ENCODE data around the gene ARHGEF35. TPM values are rescaled to one million over a fixed set of nuclear protein-coding genes. Genes with fewer than 3 reads are reported as not detected.

Gene ARHGEF35
- 0.65 TPM in 1 of 2 replicates, not detected in the other for total RNA-seq

GRCh38 chr7:144195212-144195872 is at the start of gene ARHGEF35:
Gene ARHGEF35, minus strand, starts transcription at chr7:144195833. Its CDS starts 7,450 bp downstream, at chr7:144188383.

GRCh38 chr7:144239365-144239764 is 43.7 kb upstream of the ARHGEF35 start, which contains the start of gene OR2A42:
Gene OR2A42, minus strand, starts transcription at chr7:144239605. Its CDS starts 6,762 bp downstream, at chr7:144232843.

GRCh38 chr7:144183166-144183565 is 12.5 kb downstream of the ARHGEF35 start, which contains the start of gene CTAGE4:
Gene CTAGE4, plus strand, starts transcription at chr7:144183466. Its CDS starts 38 bp downstream, at chr7:144183504.

Other genes starting within 250 kb of the ARHGEF35 start
- gene OR2F1, start 241.0 kb downstream of the ARHGEF35 start, total RNA-seq: not detected in 2 replicates
- gene OR6B1, start 195.5 kb downstream of the ARHGEF35 start, total RNA-seq: not detected in 2 replicates
- gene OR2A5, start 146.9 kb downstream of the ARHGEF35 start, total RNA-seq: not detected in 2 replicates
- gene OR2A25, start 126.0 kb downstream of the ARHGEF35 start, total RNA-seq: not detected in 2 replicates
- not detected in 2 replicates for gene OR2A12, start 109.6 kb downstream of the ARHGEF35 start, total RNA-seq
- gene OR2A2, start 86.2 kb downstream of the ARHGEF35 start, total RNA-seq: not detected in 2 replicates
- not detected in 2 replicates for gene OR2A14, start 72.7 kb downstream of the ARHGEF35 start, total RNA-seq
- gene CTAGE4, start 12.4 kb downstream of the ARHGEF35 start, total RNA-seq: under 0.01 and 0.65 TPM in 2 replicates
- not detected in 2 replicates for gene OR2A42, start 43.8 kb upstream of the ARHGEF35 start, total RNA-seq
- not detected in 2 replicates for gene OR2A7, start 69.0 kb upstream of the ARHGEF35 start, total RNA-seq
- under 0.01 TPM in 1 of 2 replicates, not detected in the other for gene CTAGE8, start 73.5 kb upstream of the ARHGEF35 start, total RNA-seq
- not detected in 2 replicates for gene OR2A1, start 116.6 kb upstream of the ARHGEF35 start, total RNA-seq
- 2.6 and 3.4 TPM in 2 replicates for gene ARHGEF5, start 159.6 kb upstream of the ARHGEF35 start, total RNA-seq
- gene NOBOX, start 207.9 kb upstream of the ARHGEF35 start, total RNA-seq: not detected in 2 replicates

Measured in cardiac atrium fibroblast (primary cell).